Activated CD8-positive, alpha-beta memory T cell treated with anti-CD3 and anti-CD28 coated beads for 48 hours (primary cell): ENCODE results near the gene SLC30A3.

Source experiments
- DNase-seq, 3 experiments: peaks; one replicate each; pipeline ENCODE4 v3.0.0-alpha.2; 2020; ENCODE audit warnings: low read depth in 2 of 3, low spot score in 2 of 3

Gene SLC30A3

DNA sequence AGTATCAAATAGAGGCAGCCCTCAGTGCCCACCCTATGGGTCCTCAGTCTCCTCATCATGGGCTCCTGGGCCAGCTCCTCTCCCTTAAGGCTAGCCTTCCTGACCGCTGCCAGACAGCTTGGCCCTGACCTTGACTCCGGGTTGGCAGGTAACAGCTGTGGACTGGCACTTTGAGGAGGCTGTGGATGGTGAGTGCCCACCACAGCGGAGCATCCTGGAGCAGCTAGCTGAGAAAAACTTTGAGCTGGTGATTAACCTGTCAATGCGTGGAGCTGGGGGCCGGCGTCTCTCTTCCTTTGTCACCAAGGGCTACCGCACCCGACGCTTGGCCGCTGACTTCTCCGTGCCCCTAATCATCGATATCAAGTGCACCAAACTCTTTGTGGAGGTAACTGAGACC is 26.7 kb downstream of the SLC30A3 start:
- DNase-seq = no peak

DNA sequence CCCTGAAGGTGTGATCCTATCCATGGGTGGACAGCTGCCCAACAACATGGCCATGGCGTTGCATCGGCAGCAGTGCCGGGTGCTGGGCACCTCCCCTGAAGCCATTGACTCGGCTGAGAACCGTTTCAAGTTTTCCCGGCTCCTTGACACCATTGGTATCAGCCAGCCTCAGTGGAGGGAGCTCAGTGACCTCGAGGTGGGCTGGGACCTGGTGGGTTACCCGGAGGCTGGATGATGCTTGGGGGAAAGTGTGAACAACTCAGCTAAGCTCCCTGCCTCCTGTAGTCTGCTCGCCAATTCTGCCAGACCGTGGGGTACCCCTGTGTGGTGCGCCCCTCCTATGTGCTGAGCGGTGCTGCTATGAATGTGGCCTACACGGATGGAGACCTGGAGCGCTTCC is 29.5 kb downstream of the SLC30A3 start:
- no peak for DNase-seq

DNA sequence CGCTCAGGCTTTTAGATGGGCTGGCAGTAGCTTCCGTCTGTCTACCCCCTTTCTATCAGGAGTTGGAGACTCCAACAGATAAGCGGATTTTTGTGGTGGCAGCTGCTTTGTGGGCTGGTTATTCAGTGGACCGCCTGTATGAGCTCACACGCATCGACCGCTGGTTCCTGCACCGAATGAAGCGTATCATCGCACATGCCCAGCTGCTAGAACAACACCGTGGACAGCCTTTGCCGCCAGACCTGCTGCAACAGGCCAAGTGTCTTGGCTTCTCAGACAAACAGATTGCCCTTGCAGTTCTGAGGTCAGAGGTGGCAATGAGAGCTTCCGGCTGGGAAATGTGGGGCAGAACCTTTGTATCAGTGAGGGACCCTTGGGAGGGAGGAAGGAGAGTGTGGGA is 30.9 kb downstream of the SLC30A3 start:
- no peak for DNase-seq

DNA sequence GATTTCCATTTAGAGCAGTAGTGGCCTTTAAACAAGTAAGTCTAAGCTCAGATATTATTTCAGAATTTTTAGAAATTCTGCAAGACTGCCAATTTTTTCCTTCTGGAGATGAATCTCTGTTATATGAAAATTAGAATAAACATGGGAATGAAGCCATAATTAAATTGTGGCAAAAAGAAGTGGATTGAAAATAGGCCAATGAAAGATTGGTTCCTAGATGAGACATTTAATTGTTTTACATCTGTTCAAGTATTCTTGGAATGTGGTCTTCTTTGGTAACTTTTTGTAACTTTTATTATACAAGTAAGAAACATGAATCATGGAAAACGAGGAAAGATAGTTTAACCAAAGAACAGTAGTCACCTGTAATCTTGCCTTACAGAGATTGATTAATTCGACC is 35.3 kb downstream of the SLC30A3 start:
- DNase-seq = no peak

DNA sequence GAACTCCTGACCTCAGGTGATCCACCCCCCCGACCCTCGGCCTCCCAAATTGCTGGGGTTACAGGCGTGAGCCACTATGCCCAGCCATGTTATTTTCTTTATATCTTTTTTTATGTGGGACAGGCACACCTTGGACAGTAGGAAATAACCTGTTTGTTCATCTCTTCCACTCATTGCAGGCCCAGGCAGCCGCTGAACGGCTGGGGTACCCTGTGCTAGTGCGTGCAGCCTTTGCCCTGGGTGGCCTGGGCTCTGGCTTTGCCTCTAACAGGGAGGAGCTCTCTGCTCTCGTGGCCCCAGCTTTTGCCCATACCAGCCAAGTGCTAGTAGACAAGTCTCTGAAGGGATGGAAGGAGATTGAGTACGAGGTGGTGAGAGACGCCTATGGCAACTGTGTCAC is 37.3 kb downstream of the SLC30A3 start:
- no peak for DNase-seq

DNA sequence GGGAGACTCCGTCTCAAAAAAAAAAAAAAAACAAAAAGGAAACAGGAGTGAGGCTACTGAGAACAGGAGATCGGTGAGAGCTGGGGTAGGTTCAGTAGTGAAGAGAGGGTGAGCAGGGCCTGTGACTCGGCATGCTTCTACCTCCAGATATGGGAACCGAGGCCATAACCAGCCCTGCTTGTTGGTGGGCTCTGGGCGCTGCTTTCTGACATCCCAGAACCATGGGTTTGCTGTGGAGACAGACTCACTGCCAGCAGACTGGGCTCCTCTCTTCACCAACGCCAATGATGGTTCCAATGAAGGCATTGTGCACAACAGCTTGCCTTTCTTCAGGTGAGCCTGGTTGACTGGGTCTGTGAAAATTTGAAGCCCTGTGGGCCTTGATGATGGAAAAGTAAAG is 39.4 kb downstream of the SLC30A3 start:
- no peak for DNase-seq

DNA sequence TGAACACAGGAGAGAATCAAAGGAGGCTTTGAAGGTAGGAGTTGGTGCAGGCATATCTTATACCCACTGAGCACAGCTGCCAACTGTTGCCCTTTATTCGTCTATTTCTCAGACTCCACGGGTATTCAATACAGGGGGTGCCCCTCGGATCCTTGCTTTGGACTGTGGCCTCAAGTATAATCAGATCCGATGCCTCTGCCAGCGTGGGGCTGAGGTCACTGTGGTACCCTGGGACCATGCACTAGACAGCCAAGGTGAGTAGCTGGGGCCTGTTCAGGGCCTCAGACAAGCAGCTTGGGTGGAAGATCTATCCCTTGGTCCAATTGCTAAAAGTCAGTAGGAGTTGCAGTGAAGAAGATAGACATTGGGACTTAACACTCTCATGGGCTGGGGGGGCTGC is 40.4 kb downstream of the SLC30A3 start:
- no peak for DNase-seq

DNA sequence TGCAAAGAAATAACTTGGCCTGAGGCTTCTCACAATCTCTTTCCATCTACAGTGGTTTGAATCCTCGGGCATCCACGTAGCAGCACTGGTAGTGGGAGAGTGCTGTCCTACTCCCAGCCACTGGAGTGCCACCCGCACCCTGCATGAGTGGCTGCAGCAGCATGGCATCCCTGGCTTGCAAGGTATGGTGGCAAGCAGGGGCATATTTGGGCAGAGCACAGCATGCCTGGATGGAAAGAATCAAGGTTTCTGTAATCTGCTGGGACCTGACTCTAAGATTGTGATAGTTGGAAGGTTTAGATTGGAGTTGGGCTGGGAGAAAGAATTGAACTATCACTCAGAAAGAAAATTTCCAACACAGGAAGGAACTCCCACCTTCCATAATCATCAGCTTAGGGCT is 41.7 kb downstream of the SLC30A3 start:
- no peak for DNase-seq

DNA sequence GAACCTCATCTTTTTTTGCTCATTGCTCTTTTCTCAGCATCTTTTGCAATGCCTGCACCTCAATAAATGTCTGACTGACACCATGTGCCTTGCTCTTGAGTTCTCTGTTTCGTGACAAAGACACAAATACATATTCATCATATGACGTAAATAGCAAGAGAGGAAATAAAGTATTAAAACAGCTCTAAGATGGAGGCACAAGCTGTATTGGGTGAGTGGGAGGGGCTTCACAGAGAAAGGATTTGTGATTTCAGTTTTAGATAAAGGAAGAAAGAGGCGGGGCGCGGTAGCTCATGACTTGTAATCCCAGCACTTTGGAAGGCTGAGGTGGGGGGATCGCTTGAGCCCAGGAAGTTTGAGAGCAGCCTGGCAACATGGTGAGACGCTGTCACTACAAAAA is 42.8 kb downstream of the SLC30A3 start:
- DNase-seq = no peak

DNA sequence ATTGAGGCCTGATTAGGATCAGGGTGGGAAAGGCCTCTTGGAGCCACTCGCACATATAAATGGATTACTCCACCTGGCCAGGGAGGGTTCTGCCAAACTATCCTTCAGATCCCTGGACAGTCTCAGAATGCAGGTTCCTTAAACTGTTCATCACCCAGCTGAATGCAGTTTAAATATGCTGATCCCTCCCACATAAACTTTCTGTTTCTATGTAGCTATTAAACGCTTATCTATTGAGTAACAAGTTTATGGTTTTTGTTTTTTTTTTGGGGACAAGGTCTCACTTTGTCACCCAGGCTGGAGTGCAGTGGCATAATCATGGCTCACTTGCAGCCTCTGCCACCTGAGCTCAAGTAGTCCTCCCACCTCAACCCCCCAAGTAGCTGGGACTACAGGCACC is 43.8 kb downstream of the SLC30A3 start:
- DNase-seq = no peak

DNA sequence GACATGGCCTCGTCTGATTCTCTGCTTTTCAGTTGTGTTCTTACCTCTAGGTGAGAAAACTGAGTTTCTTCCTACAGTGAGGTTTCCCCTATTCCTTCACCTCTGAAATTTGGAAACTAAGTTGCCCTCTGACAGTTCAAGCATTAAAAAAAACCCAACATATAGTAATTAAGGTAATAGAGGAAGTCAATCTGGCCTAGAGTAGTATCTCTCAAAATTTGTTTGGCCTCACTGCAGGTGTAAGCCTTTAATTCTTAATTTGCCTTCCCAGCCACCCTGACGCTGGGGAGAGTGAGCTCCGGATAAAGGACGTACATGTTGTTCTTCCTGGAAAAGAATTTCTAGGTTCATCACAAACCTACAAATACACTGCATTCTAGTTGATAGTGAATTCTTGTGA is 44.2 kb downstream of the SLC30A3 start:
- no peak for DNase-seq

DNA sequence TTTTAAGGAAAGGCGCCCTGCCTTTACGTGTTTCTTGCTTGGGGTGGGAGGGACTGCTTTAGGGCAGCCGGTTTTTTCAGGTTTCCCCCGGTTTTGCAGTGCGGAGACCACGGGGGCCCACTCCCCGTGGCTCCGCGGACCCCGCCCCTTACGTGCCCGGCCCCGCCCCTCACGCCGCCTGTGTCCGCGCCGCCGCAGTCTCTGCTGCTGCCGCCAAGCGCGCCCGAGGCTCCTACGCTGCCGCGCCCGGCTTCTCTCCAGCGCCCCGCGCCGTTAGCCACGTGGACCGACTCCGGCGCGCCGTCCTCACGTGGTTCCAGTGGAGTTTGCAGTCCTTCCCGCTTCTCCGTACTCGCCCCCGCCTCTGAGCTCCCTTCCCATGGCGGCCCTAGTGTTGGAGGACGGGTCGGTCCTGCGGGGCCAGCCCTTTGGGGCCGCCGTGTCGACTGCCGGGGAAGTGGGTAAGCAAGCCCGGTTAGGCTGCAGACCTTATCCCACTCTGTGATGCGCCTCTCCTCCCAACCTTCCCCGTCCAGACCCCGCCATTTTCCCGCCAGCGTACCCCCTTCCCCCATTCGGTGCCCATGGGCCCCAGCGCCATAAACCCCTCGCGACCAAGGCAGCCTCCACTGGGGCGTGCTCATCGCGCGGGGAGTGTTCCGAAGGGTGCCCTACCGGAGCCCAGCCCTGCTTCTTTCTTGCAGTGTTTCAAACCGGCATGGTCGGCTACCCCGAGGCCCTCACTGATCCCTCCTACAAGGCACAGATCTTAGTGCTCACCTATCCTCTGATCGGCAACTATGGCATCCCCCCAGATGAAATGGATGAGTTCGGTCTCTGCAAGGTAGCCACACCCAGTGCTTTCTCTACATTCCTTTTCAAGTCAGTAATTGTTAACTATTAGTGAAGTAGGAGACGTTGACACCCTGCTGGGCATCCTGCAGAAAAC is 45.4 kb downstream of the SLC30A3 start, which contains the start of gene CAD:
Gene CAD, plus strand, starts transcription at position 197 of the 949 bp plus-strand sequence. Its CDS starts 183 bp downstream, at position 380.
- peak; percentile 60 to 80 (median 75) for DNase-seq

DNA sequence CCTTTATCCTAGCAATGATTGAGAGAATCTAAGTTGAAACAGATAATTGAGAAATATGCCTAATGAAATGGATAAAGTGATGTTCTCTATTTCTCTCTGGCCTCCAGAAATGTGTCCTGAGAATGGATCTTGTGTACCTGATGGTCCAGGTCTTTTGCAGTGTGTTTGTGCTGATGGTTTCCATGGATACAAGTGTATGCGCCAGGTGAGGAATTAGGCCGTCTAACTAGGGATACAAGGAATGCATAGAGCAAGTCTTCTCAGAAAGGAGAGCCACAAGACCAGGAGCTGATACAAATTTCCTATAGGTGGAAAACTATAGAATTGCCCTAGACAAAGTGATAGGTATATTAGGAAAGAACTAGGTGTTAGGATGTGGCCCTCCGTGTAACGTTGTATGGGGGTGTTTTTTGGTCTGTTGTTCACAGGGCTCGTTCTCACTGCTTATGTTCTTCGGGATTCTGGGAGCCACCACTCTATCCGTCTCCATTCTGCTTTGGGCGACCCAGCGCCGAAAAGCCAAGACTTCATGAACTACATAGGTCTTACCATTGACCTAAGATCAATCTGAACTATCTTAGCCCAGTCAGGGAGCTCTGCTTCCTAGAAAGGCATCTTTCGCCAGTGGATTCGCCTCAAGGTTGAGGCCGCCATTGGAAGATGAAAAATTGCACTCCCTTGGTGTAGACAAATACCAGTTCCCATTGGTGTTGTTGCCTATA is 46.3 kb downstream of the SLC30A3 start:
- DNase-seq = no peak

DNA sequence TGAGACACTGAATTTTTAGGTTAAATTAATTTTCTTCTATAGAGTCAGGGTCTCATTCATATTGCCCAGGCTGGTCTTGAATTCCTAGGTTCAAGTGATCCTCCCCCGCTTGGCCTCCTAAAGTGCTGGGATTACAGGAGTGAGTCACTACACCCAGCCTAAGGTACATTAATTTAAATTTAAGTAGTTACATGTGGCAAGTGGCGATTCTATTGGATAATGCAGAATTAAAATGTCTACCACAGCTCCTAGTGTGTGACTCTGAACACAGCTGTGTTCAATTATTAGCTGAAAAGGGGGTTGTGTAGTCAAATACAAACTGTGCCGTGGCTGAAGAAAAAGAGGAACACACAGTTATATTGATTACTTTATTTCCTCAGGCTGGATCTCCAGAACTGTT is 47.9 kb downstream of the SLC30A3 start:
- DNase-seq = no peak

DNA sequence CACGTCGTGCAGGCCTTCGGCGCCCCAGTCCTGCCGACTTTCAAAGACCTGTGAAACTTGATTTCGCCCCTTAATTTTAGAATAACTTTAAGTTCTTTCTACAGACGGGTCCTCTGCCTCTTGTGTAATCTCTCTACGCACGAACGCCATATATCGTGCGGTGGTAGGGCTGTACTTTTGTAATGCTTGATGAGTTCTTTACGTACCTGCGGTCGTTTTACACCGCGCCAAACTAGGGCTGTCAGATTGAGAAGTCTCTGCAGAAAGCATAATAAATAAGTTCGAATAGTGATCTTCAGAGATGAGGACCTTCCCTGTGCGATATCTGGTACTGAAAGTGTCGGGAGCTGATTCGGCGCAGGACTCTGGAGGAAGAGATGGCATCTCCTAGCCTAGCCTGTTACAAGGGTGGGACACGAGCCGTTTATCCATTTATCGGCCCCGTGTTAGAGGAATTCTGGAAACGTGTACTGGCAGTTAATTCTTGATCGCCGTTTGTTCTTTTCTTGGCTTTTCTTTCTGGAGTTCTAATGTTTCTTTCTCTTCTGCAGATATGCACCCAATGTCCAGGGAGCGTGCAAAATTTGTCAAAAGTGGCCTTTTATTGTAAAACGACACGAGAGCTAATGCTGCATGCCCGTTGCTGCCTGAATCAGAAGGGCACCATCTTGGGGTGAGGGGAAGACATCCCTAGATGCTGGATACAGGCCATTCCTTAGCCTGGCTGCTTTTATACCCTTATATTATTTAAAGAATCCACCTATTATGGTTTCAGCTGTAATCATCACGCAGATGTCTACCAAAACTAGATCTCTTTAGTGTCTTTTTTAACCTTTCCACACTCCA is 50.0 kb downstream of the SLC30A3 start:
- no peak for DNase-seq

DNA sequence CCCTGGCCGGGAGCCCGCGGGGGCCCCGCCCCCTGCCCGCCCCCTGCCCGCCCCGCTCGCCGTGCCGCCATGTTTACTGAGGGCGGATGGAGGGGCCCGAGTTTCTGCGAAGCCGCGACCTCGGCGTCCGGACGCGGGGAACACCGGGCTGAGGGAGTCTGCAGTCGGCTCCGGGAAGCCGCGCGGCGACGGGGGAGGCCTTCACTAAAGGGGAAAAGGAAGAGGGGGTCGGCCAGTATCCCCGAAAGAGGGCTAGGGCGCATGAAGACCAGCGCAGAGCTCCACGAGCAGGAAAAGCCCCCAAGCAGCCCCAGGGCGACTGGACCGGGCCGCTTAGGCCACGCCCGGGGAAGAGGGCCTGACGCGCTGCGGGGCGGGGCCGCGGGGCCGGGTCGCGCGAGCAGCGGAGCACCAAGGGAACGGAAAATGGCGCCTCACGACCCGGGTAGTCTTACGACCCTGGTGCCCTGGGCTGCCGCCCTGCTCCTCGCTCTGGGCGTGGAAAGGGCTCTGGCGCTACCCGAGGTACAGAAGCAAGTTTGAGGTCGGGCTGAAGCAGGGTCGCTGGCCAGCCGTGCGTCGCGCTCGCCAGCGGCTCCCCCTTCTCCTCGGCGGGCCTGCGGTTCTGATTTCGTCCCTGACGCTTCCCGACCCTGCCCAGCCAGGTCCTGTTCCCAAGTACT is 50.8 kb downstream of the SLC30A3 start, which contains the start of the genes ATRAID and SLC5A6:
Gene ATRAID, plus strand, starts transcription at position 99 of the 683 bp plus-strand sequence. Its CDS starts 328 bp downstream, at position 427.
Gene SLC5A6, minus strand, starts transcription at position 326 of the 683 bp plus-strand sequence. CDS start 4,618 bp downstream, outside the sequence.
- peak; percentile 79 to 86 (median 82) for DNase-seq

DNA sequence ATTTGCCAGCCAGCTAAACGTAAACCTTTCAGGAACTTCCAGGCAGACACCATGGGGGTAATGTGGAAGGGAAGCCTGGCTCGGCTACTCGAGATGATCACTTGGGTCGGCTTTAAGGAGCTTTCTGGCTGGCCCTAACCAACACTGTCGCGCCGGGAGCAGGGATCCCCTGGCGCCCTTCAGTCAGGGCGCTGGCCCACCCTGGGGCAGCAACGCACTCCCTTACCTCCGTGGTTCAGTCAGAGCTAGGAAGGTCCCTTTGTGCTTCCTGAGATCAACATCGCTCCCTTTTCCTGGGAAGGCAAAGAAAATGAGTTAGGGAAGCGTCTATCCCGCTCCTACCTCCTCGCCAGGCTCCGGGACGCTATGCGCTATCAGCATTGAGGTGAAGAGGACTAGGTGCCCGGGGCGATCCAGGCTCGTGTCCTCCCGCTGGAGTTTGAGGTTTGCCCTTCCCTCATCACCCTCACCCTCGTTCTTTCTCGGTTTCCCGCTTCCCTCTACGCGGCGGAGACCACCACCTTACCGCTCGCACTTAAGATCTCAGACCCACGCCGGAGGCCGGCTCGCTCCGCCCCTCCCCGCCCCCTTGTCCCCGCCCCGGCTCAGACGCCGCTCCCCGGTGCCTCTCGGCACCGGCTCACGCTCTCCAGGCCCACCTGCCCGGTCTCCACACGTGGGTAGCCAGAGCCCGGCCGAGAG is 51.5 kb downstream of the SLC30A3 start:
- no peak for DNase-seq

DNA sequence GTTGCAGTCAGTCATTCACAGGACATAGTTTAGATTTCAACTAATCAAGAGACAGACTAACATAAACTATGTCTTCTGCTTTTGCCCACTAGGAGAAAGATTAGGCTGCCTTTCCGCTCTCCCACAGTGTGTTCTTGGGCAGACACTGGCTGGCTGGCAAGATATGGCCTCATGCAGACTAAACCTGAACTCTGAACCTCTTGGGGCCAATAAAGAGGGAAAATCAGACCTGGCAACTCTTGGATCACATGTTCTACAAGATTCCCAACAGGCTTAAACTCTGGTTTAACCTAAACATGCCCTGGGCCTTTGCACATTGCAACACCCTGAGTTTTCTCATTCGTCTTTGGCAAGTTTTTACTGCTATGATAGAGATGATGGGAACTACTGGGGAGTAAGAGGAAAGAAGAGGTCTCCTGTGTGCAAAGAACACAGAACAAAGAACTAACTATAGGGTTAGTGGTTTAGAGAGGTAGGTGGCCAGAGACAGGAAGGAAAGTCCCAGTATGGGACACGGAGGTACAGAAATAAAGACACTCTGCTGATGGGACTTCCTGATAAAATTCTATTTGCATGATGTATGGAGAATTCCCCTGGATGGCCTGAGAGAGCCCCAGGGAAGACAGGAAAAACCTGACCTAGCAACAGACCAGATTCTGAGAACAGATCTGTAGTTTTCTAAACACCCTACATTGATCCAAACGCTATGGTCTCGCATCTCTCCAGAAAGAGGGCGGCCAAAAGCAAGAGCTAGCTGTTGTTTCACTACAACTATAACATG is 53.0 kb downstream of the SLC30A3 start:
- no peak for DNase-seq

DNA sequence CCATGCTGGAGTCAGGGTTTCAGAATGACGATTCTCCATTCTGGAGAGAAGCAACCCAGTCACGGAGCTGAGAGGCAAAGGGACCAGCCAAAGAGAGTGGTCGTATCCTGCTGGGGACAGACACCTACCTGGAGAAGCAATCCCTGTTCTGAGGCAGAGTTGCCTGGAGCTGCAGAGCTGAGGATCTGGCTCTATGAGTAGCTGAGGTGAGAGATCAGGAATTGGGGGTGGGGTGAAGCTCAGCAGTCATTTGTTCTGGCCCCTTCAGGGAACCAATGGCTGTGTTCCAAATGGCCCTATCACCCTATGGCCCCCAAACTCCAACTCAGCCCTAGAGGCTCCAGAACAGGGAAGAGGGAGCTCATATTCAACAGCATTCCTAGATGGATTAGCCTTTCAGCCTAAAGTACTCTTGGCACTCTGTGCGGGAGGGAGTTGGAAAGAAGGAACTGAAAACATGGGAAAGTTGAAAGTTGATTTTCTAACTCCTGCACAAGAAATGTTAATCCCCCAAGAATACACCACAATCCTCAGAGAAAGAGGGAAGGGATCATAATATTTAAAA is 54.3 kb downstream of the SLC30A3 start:
- DNase-seq = no peak
